Measurements from ENCODE around the gene MKKS.
A peak's percentile ranks its signal among the peaks of the same experiment; 100 is the strongest.
"Not testable (repeated sequence)": the region's sequence is repeated elsewhere in the genome, so short reads cannot be mapped to it uniquely, and the experiment has no call there.

MKKS gene

DNA sequence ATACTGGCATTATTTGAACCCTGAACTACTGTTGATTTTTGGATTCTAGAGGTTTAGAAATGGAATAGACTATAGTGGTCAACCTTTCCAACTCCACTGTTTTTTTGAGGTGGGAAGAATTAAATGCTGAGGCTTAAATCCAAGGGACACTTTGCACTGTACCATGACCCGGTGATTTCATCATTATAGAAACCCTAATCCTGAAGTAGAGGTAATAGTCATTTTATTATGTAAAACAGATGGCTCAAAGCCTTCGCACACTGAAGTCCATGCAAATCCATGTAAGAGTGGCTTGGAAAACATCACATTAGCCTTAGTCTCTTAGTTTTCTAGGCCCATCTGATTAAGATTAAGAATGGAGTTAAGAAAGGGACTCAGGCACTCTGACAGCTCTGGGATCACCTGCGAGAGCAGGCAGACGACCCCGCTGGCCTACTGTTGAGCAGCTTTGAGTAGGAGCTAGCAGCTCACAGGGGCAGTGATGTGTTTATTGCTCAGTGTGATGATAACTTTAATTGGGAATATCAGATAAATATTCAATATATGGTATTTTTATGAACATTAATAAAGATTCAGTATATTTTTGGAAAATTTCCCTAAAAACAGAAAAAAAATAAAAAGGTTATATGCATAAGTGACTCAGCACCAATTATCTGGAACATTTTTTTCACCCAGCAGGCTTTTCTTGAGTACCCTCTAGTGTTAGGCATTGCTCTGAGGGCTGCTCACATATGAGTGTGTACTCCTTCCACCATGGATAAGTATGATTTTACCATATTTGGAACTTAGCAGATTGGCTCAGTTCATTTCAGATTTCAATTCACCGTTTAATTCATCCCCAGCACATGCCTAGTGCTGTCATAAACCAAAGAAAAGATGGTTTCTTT is 14.5 kb upstream of the MKKS start:
- no peak for DNase-seq

DNA sequence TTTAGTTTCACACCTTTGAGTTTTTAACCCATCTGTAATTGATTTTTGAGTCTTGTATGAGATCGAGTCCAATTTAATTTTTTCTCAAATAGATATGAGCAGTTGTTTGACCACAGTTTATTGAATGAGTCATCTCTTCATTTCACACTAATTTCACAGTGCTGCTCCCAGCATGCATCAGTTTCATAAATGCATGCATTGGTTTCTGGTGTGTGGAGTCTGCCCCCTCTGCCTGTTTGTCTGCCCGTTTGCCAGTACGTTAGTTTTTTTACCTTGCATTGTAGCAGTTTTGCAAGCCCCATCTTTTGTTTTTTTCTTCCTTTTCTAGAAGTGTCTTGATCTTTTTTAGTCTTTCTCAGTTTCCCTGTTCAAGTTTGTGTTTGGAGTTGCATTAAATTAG is 13.0 kb upstream of the MKKS start:
- DNase-seq: no peak

DNA sequence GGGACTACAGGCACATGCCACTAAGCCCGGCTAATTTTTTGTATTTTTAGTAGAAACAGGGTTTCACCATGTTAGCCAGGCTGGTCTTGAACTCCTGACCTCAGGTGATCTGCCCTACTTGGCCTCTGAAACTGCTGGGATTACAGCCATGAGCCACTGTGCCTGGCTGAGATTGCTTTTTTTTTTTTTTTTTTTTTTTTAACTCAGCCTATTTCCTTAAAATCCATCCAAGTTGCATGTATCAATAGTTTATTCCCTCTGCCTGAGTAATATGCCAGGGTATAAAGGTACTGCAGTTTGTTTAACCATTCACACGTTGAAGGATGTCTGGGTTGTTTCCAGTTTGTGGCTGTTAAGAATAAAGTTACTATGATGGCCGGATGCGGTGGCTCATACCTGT is 11.7 kb upstream of the MKKS start:
- no peak for DNase-seq

DNA sequence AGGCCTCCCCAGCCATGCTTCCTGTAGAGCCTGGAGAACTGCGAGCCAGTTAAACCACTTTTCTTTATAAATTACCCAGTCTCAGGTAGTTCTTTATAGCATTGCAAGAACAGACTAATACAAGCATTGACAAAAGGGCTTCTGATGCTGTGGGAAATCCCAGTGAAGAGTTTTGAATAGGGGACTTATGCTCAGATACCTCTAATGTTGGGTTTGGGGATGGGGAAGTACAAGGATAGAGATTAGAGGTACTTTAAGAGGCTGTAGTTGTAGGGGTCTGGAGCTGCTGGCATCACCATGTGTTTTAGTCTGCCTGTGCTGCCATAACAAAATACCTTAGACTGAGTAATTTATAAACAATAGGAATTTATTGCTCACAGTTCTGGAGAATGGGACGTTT is 9.9 kb upstream of the MKKS start:
- no peak for DNase-seq

DNA sequence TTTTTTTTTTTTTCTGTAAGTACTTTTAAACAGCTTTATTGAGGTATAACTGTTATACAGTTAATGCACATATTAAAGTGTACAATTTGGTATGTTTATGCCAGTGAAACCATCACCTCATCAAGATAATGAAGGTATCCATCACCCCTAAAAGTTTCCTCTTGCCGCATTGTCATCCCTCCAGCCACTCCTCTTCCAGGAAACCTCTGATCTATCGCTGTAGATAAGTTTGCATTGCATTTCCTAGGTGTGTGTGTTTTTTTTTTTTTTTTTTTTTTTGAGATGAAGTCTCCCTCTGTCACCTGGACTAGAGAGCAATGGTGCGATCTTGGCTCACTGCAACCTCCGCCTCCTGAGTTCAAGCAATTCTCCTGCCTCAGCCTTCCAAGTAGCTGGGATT is 4.2 kb upstream of the MKKS start:
- DNase-seq: no peak

DNA sequence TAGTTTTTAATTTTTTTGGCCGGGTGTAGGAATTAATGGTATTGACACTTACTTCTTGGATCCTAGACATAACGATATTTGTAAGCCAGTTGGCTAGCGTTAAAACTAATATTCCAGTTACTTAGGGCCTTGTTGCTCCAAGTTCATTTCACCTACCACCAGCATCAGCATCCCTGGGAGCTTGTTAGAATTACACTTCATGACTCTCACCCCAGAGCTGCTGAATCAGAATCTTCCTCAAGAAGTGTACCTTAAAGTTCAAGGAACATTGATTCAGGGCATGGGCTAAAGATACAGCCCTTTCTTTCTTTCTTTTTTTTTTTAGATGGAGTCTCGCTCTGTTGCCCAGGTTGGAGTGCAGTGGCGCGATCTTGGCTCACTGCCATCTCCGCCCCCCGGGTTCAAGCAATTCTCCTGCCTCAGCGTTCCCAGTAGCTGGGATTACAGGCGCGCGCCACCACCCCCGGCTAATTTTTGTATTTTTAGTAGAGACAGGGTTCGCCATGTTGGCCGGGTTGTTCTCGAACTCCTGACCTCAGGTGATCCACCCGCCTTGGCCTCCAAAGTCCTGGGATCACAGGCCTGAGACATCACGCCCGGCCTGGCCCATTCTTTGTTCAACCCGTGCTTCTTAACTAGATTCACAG is 2.2 kb upstream of the MKKS start:
- DNase-seq: no peak

DNA sequence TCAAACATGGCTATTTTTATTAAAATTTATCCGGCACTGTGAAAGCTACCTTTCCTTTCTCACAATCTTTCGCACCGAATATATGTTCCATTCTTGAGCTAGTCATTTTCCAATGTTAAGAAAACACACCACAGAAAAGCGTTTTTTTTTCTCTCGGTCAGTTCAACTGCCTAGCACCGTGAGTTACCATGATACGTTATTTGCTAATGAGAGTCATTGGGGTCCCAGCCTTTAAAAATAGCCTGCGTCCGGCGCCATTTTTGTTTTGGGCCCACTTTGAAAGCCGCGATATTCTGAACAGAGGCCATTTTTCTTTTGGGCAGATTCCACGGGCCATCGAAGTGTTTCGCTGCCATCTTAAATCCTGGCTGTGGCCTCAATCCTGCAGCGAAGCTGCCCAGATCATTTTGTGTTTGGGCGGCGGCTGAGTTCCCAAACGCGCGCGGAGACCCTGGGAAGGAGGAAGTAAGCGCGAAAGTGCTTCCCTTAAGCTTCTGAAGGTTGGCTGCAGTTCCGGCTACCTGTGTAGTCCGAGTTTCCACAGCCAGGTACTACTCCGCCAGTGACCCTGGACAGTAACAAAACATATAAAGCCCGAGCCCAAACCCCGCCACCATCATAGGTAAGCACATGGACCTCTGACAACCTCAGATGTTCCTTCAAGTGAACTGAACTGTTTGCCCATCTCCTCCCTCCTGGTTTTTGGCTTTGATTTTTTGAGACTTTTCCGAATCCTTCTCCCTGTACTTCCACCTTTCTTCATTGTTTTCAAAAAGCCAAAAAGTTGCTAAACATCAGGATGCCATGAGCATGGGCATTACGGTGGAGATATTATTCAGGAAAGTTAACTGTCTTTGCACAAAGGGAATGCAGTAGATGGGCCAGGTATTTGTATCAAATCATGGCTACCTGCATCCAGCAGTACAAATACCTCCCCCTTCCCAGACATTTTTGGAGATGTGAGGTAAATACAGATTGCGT is 1.1 kb upstream of the MKKS start, which contains the start of gene SLX4IP:
Gene SLX4IP, plus strand, starts transcription at position 474 of the 981 bp plus-strand sequence. CDS start 22,900 bp downstream, outside the sequence.
- peak; percentile 83 for DNase-seq

DNA sequence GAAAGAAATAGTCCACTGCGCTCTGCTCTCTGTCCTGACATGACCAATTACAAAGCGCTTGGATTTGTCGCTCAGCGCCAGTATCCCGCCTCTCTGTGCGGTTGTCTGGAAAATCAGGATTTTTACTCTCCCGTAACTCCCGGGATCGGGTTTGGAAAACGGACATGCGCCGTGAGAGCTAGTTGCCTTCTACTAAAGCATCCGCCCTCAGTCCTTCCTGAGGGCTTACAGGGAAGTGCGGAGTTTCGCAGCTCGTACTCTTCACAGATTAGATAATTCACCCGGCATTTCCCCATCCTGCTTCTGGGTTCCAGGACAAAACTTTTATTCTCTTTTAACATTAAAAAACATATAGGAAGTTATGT is 427 bp upstream of the MKKS start:
- peak; percentile 87 for DNase-seq

DNA sequence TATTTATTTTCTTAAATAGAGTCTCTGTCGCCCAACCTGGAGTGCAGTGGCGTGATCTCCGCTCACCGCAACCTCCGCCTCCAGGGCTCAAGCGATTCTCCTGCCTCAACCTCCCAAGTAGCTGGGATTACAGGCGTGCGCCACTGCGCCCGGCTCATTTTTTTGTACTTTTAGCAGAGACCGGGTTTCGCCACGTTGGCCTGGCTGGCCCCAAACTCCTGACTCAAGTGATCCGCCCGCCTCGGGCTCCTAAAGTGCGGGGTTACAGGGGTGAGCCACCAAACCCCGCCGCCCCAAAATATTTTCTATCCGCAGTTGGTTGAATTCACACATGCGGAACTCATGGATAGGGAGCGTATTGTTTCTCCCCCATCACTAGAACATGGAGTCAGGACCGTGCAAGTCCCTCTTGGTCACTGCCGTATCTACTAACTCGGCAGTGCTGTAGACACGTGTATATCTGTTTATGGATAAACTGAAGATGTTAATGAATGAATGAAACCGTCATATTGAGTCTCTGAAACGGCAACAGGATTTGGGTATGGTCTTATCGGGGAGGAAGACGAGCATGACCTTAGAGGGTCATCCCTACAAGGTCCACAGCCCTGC is 904 bp downstream of the MKKS start:
- no peak for DNase-seq

DNA sequence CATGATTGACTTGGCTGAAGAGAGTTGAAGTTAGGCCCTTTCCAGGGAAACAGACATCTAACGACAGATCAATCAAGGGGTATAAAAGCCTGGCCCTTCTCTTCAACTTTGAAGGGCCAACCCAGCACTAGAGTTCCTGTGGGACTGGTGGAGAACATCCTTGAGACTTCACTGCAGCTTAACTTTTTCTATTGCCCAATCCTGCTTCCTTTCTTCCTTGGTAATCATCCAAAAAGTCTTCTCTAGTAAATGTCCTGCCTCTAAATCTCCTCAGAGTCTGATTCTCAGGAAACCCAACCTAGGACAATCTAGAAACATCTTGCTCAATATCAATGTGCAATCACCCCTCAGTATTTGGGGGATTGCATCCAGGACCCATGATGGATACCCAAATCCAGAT is 1.9 kb downstream of the MKKS start:
- no peak for DNase-seq

DNA sequence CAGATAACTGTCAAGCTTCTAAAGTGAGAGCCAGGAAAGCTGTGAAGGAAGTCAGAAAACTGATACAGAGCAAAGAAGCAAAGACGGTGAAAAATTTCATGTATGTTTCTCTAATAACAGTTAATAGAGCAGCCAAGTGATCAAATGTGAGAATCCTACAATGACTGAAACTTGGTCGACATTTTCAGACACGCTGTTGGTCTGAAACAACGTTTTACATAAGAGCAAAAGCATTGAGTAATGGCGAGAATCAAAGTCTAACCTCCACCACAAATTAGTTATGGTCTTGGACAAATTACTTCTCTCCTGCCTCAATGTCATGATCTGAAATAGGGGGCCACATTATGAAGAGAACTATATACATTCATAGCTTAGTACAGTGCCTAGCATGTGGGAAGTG is 3.3 kb downstream of the MKKS start:
- DNase-seq: no peak

DNA sequence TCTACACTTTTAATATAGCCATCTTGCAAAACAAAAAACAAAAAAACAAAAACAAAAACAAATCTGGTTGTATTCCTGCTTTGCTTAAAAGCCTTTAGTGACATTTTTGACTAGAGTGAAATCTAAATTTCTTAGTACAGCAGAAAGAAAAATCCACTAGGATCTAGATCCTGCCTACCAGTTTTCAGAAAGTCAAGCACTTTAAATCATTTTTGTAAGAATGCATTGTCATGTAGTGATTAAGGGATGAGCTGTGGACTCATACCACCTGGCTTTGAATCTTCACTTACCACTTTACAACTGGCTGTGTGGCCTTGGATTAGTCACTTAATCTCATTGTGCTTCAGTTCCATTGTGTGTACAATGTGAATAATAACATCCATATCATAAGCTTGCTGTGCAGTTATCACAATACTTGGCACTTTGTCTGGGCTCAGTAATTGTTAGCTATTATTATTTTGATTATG is 4.0 kb downstream of the MKKS start:
- no peak for DNase-seq

DNA sequence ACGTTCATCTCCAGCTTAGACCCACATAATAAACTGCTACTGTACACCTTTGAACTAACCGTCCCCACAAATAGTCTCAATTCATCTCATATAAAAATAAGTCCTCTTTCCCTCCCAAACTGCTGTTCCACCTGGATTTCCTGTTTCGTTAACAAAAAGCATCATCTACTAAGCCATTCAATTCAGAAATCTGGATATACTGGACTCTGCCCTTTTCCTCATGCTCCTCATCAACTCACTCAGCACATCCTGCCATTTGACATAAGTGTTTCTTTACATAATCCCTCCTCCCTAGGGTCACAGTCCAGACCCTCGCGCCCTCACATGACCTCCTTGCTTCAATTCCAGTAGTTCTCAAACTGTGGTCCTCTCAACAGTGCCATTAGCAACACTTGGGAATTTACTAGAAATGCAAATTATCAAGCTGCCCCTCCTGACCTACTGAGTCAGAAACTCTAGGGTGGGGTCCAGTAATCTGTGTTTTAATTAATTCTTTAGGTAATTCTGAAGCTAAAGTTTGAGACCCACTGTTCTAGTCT is 4.5 kb downstream of the MKKS start:
- DNase-seq: no peak

DNA sequence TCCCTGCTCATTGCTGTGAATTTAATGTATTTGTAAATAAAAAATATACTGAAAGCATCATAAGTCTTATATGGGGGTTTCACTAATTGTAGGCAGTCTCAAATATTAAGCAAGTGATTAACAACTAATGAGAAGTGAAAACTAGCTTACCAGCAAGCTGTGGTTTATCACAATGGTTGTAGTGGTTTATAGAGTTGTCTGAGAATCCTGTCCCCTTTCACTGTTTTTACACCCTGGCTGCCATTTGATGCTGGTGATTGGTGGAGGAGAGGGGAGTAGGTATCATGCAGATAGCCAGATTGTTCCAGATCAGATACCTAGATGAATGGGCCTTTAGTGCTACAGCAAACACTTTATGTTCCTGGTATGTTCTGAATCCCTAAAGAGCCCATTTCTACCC is 6.0 kb downstream of the MKKS start:
- DNase-seq: no peak

DNA sequence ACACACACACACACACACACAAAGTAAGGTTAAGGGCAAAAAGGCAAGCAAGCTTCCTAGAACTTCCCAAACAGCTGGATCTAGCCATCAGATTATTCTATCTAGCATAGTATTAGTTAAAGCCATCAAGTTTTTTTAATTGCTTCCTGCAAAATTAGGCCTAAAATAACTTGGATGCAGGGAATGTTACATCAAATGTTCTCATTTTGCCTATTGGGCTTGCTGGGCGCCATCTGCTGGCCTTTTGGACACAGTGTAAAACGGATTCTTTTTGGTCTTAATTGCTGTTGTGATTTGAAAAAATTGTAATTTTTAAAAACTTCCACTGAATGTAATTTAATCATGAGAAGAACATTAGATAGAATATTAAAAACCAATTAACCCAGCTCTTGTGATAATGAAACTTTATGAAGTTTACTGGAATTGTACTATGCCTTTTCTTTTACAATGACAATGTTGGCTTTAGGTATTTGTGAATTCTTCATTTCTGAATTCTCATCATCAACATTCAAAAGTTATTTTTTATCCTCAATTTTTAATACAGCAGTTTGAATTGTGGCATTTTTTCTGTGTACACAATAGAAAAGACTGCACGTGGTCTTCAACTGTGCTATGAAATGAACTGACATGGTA is 6.8 kb downstream of the MKKS start:
- DNase-seq: no peak

DNA sequence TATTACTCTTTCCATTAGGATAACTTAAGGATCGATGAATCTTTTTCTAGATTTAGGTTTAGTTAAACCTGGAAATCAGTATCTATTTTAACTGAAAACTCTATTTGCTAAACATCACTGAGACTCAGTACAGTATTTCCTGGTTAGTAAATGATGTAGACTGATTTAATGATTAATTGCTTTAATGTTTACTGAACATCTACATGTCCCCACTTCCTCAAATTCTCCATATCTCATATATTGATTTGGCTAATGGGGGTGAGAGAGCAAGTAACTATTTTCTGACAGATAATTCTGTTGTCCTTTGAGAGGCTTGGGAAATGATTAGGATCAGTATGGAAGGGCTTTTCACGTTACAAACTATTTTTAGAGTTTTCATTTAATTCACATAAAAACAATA is 10.3 kb downstream of the MKKS start:
- DNase-seq: no peak

DNA sequence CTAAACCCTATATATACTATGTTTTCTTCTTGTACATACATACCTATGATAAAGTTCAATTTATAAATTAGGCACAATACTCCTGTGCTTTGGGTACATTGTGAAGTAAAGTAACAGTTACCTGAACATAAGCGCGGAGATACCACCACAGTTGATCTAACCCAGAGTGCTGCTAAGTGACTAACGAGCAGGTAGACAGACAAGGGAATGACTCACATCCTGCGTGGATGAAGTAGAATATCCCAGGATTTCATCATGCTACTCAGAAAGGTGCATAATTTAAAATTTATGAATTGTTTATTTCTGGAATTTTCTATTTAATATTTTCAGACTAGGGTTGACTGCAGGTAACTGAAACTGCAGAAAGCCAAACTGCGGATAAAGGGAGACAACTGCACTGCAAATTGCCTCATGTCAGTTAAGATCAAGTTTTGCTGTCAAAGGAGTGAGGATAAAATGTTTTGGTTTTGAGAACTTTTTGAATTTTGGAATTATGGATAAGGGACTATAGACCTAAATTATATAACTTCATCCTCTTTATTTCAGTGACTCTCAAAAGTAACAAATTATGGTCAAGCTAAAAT is 14.4 kb downstream of the MKKS start:
- no peak for DNase-seq

DNA sequence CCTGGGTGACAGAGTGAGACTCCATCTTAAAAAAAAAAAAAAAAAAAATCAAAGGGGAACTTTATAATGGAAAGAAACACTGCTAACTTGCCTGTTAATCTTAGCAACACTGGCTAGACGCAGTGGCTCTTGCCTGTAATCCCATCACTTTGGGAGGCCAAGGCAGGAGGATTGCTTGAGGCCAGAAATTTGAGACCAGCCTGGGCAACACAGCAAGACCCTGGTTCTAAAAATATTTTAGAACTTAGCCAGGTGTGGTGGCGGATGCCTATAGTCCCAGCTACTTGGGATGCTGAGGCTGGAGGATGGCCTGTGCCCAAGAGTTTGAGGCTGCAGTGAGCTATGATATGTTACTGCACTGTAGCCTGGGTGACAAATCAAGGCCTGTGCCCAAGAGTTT is 16.8 kb downstream of the MKKS start:
- not testable (repeated sequence) for DNase-seq

DNA sequence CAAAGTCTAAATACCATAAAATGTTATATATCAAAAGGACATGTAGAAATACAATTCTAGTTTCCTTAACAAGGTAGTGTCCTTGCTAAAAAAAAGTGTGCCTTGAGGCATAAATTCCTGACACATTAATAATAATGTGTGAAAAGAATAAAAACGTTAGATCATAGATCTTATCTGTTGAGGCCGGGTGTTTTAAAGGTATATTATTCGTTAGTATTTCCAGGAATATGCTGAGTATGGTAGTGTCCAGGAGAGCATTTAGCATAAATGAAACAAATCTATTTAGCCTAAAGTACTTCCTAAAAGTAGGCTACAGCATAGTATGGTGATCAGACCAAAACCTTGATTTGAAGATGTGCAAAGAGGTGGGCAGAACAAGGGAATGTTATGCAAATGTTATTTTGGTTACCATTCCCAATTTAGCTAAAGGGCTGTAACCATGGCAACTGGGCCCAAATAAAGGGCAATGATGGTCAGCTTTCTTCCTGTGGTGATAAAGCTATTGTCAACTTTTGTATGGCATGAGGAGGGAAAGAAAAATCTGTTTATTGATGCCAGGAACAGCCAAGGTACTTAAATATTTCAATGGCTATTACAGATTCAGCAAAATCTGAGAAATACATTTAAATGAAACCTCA is 18.9 kb downstream of the MKKS start:
- DNase-seq: no peak

DNA sequence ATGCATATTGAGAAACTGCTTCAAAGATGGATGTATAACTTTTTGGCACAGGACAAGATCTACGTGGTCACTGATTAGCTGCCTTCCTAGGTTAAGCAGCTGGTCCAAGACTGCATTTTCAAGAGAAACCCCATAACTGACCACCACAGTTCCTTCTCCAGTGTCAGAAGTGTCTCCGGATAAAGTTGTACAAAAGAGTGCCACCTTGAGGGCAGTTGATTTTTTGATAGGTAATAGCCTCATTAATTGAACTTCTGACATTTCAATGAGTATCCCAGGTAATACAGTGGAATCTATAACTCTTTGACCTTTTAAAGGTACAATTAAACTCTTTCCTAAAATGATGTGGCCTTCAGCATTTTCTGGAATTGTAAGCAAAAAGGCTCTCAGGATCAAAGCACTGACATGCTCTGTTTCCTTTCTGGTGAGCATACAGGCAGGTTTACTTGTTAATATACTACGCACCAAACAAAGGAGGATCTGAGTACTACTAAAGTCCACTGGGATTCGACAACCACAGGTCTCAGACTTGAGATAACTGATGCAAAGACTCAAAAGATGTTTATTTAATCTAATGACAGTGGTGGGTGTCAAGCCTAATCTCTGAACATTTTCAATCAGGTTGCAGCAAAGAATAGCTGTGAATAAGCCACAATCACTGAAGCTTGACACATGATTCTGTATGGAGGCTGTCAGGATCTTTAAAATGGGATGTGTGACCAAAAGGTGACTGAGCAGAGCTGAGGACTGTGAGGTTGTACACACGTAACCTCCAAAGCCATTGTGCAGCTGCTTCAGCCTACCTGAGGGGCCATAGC is 21.2 kb downstream of the MKKS start:
- DNase-seq: no peak

Data from NCI-H1048 (cell line).